HG03196 (cell line): ENCODE results near the gene AMOTL1.
A peak's percentile ranks its signal among the peaks of the same experiment; 100 is the strongest.

ENCODE experiments used
- ATAC-seq: cut with Tn5 transposase; IDR thresholded peaks from one replicate; pipeline ENCODE4 v1.9.1; 2021; ENCODE audit not compliant: unreplicated experiment

AMOTL1 gene

GRCh38 chr11:94767701-94768601 lies at the start of gene AMOTL1:
Gene AMOTL1 (plus strand): TSS chr11:94768356. CDS start chr11:94768512, 156 bp downstream.
- ATAC-seq: peak; percentile 83

- no peak for ATAC-seq
These were observed 48.3 kb upstream of the AMOTL1 start for GRCh38 chr11:94719876-94720275.

- no peak for ATAC-seq
These were observed 46.4 kb upstream of the AMOTL1 start for GRCh38 chr11:94721565-94722292.

GRCh38 chr11:94722735-94723134 lies 45.4 kb upstream of the AMOTL1 start:
- ATAC-seq: no peak

GRCh38 chr11:94725097-94725496 lies 43.1 kb upstream of the AMOTL1 start:
- ATAC-seq: no peak

GRCh38 chr11:94727819-94728218 lies 40.3 kb upstream of the AMOTL1 start:
- no peak for ATAC-seq

- ATAC-seq: no peak
These were observed 39.6 kb upstream of the AMOTL1 start for GRCh38 chr11:94728541-94728940.

GRCh38 chr11:94728966-94729751 lies 39.0 kb upstream of the AMOTL1 start:
- ATAC-seq: no peak

GRCh38 chr11:94730153-94730552 lies 38.0 kb upstream of the AMOTL1 start:
- no peak for ATAC-seq

- ATAC-seq: no peak
These were observed 36.1 kb upstream of the AMOTL1 start for GRCh38 chr11:94731880-94732601.

- no peak for ATAC-seq
These were observed 35.4 kb upstream of the AMOTL1 start for GRCh38 chr11:94732617-94733281.

GRCh38 chr11:94734563-94735275 lies 33.4 kb upstream of the AMOTL1 start:
- no peak for ATAC-seq

- no peak for ATAC-seq
These were observed 32.2 kb upstream of the AMOTL1 start for GRCh38 chr11:94735907-94736306.

- ATAC-seq: no peak
These were observed 31.0 kb upstream of the AMOTL1 start for GRCh38 chr11:94737171-94737611.

- no peak for ATAC-seq
These were observed 29.4 kb upstream of the AMOTL1 start for GRCh38 chr11:94738746-94739145.

- ATAC-seq: no peak
These were observed 28.8 kb upstream of the AMOTL1 start for GRCh38 chr11:94739331-94739730.

- no peak for ATAC-seq
These were observed 27.8 kb upstream of the AMOTL1 start for GRCh38 chr11:94740083-94741021.

GRCh38 chr11:94741022-94741679 lies 27.0 kb upstream of the AMOTL1 start:
- peak; percentile 57 for ATAC-seq
